ENCODE results near the gene CREB3. TPM values are rescaled to one million over a fixed set of nuclear protein-coding genes. Genes with fewer than 3 reads are reported as not detected.
A peak's percentile ranks its signal among the peaks of the same experiment; 100 is the strongest.

The CREB3 gene
- polyA plus RNA-seq (2013, experiment 1 of 2): 22.6 TPM
- polyA plus RNA-seq (2013, experiment 2 of 2): 20.9 TPM

GRCh38 chr9:35732185-35732799, at the start of gene CREB3, which contains the start of gene TLN1:
Gene CREB3 (plus strand): TSS chr9:35732666. CDS start chr9:35732773, 107 bp downstream.
Gene TLN1 (minus strand): TSS chr9:35732195. CDS start chr9:35725694, 6,501 bp downstream.
- WGBS: under 1% methylated on average over 49 of the region's 49 CpGs
- Histone ChIP-seq H3K36me3 (ENCODE audit: insufficient read depth, low read length) (peaks cover 35% of the 10 kb centered on the region), H3K4me3 (ENCODE audit: low read length) (peak within 1 kb of the TSS; percentile 88), H3K4me1 (ENCODE audit: insufficient read depth, low read length) (peaks cover 47% of the 10 kb centered on the region), H3K27me3 (ENCODE audit: insufficient read depth, low read length) (no peaks in the 10 kb centered on the region), H3K27ac (ENCODE audit: low read depth, low read length) (peak within 1 kb of the TSS; percentile 97), H3K9me3 (ENCODE audit: insufficient read depth, low read depth, low read length) (no peaks in the 10 kb centered on the region), H3K9ac (ENCODE audit: low read depth, low read length) (peak within 1 kb of the TSS; percentile 71)

DNA sequence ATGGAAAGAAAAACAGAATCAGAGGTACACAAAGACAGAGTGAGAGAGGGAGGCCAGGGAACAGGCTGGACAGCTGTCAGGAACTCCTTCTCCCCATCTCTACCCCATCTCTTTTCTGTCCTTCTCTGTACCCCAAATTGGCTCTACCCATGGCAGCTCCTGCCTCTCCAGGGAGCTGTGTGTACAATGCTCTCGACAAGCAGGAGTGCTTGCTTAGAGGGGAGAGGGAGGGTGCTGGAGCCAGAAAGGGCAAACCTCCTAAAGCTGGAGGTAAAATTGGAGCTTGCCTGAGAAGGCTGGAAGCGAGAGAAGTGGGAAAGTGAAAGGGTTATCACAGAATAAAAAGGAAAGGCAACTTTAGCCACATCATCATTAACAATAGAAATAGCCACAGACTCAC, 49.1 kb upstream of the CREB3 start:
- Histone ChIP-seq H3K27ac (ENCODE audit: low read depth, low read length) (no peak overlapping the region), H3K9ac (ENCODE audit: low read depth, low read length) (no peak overlapping the region), H3K4me1 (ENCODE audit: insufficient read depth, low read length) (peaks cover 3% of the 10 kb centered on the region), H3K4me3 (ENCODE audit: low read length) (no peak overlapping the region), H3K27me3 (ENCODE audit: insufficient read depth, low read length) (no peaks in the 10 kb centered on the region), H3K9me3 (ENCODE audit: insufficient read depth, low read depth, low read length) (no peaks in the 10 kb centered on the region), H3K36me3 (ENCODE audit: insufficient read depth, low read length) (peaks cover 65% of the 10 kb centered on the region)
- 95% methylated on average over 2 of the region's 2 CpGs for WGBS

DNA sequence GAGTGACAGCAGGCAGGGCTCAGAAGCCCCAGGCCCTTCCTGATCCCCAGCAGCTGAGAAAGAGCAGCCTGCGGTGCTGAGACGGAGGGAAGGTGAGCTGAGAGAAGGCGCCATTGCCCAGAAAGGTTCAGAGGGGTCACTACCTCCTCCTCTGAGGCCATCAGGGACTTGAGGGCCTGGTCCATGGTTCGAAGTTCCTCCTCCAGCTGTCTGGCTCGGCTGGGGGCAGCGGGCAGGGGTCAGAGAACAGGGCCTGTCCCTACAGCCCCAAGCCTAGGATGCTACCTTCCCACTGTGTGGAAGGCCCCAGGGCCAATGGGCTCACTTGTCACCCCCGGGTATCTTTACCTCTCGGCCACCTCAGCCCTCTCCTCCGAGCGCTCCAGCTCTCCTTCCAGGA, 47.5 kb upstream of the CREB3 start:
- Histone ChIP-seq H3K27ac (ENCODE audit: low read depth, low read length) (no peak overlapping the region), H3K36me3 (ENCODE audit: insufficient read depth, low read length) (peaks cover 66% of the 10 kb centered on the region), H3K4me1 (ENCODE audit: insufficient read depth, low read length) (peaks cover 9% of the 10 kb centered on the region)

GRCh38 chr9:35685506-35685905, 47.0 kb upstream of the CREB3 start:
- Histone ChIP-seq H3K4me1 (ENCODE audit: insufficient read depth, low read length) (peaks cover 9% of the 10 kb centered on the region), H3K4me3 (ENCODE audit: low read length) (no peak overlapping the region), H3K27ac (ENCODE audit: low read depth, low read length) (no peak overlapping the region), H3K36me3 (ENCODE audit: insufficient read depth, low read length) (peaks cover 66% of the 10 kb centered on the region), H3K9ac (ENCODE audit: low read depth, low read length) (no peak overlapping the region), H3K27me3 (ENCODE audit: insufficient read depth, low read length) (no peaks in the 10 kb centered on the region), H3K9me3 (ENCODE audit: insufficient read depth, low read depth, low read length) (no peaks in the 10 kb centered on the region)
- WGBS: 96% methylated on average over 13 of the region's 13 CpGs

More for the DNA sequence above, 47.5 kb upstream of the CREB3 start:
- no peaks in the 10 kb centered on the region for H3K27me3 ChIP-seq (ENCODE audit: insufficient read depth, low read length)
- H3K9me3 ChIP-seq (ENCODE audit: insufficient read depth, low read depth, low read length): no peaks in the 10 kb centered on the region
- WGBS: 94% methylated on average over 10 of the region's 10 CpGs
- H3K4me3 ChIP-seq (ENCODE audit: low read length): no peak overlapping the region
- no peak overlapping the region for H3K9ac ChIP-seq (ENCODE audit: low read depth, low read length)

DNA sequence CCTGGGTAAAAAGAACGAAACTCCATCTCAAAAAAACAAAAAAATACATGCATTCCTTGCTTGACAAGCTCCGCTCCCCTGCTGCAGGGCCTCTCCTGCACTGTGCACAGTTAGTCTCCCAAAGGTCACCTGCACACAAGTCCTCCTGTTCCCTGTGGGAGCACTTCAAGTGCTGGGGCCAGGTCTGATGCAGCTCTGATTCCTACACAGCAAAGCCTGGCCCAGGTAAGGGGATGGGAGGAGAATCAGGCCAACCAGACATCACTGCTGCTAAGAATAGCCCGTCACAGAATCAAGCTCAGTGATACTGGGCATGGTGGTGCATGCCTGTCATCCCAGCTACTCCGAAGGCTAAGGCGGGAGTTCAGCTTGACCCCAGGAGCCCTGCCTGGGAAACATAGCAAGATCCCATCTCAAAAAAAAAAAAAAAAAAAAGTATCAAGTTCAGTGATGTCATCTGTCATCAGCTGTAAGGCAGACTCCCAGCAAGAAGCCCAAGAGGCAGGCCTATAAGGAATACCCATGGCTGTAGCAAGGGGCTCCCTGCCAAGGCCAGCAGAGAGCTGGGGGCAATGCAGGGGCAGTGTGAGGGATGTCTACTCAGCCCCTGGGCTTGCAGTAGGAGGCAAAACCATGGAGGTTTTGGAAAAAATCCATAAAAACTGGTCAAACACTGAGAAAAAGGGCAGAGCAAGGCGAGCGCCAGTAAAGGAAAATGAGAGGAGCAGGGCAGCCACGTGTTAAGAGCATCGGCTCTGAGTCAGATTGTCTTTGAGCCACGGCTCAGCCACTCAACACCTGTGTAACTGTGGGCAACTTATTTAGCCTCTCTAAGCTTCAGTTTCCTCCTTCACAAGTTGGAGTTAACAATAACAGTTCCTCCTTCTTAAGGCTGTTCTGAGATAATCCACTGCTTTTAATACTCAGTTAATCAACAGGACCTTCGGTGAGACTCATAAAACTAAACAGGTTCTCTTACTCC, 46.0 kb upstream of the CREB3 start:
- Histone ChIP-seq H3K9ac (ENCODE audit: low read depth, low read length) (no peak overlapping the region), H3K27ac (ENCODE audit: low read depth, low read length) (no peak overlapping the region), H3K4me1 (ENCODE audit: insufficient read depth, low read length) (peaks cover 9% of the 10 kb centered on the region), H3K9me3 (ENCODE audit: insufficient read depth, low read depth, low read length) (no peaks in the 10 kb centered on the region), H3K36me3 (ENCODE audit: insufficient read depth, low read length) (peaks cover 65% of the 10 kb centered on the region), H3K27me3 (ENCODE audit: insufficient read depth, low read length) (no peaks in the 10 kb centered on the region), H3K4me3 (ENCODE audit: low read length) (no peak overlapping the region)
- WGBS: 90% methylated on average over 11 of the region's 11 CpGs

DNA sequence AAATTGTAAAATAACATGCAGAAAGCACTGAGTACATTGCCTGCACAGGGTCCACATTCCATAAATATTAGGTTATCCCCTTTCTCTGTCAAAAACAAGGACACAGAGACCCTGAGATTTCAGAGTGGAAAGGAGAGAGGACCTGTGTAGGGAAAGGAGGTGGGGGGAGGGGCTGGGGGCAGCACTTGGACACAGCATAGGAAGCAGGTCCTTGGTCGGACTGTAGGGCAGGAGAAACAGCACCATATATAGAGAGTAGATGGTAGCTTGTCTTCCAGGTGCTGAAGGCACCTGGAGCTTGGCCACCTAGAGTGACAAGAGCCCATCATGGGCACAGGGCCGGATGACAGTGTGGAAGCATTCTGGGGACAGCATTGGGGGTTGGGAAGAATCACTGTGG, 45.2 kb upstream of the CREB3 start:
- Histone ChIP-seq H3K9me3 (ENCODE audit: insufficient read depth, low read depth, low read length) (no peaks in the 10 kb centered on the region), H3K27me3 (ENCODE audit: insufficient read depth, low read length) (no peaks in the 10 kb centered on the region), H3K4me1 (ENCODE audit: insufficient read depth, low read length) (peaks cover 9% of the 10 kb centered on the region), H3K9ac (ENCODE audit: low read depth, low read length) (no peak overlapping the region), H3K36me3 (ENCODE audit: insufficient read depth, low read length) (peaks cover 57% of the 10 kb centered on the region), H3K27ac (ENCODE audit: low read depth, low read length) (no peak overlapping the region), H3K4me3 (ENCODE audit: low read length) (no peak overlapping the region)
- WGBS: 81% methylated on average over 2 of the region's 2 CpGs

GRCh38 chr9:35687972-35688557, 44.4 kb upstream of the CREB3 start:
- 95% methylated on average over 2 of the region's 2 CpGs for WGBS
- Histone ChIP-seq H3K9ac (ENCODE audit: low read depth, low read length) (peak overlapping the region; percentile 85; the same call in 1 of the 2 replicates), H3K27ac (ENCODE audit: low read depth, low read length) (no peak overlapping the region), H3K27me3 (ENCODE audit: insufficient read depth, low read length) (no peaks in the 10 kb centered on the region), H3K4me1 (ENCODE audit: insufficient read depth, low read length) (peaks cover 9% of the 10 kb centered on the region), H3K9me3 (ENCODE audit: insufficient read depth, low read depth, low read length) (no peaks in the 10 kb centered on the region), H3K36me3 (ENCODE audit: insufficient read depth, low read length) (peaks cover 49% of the 10 kb centered on the region), H3K4me3 (ENCODE audit: low read length) (peak overlapping the region; percentile 77)

DNA sequence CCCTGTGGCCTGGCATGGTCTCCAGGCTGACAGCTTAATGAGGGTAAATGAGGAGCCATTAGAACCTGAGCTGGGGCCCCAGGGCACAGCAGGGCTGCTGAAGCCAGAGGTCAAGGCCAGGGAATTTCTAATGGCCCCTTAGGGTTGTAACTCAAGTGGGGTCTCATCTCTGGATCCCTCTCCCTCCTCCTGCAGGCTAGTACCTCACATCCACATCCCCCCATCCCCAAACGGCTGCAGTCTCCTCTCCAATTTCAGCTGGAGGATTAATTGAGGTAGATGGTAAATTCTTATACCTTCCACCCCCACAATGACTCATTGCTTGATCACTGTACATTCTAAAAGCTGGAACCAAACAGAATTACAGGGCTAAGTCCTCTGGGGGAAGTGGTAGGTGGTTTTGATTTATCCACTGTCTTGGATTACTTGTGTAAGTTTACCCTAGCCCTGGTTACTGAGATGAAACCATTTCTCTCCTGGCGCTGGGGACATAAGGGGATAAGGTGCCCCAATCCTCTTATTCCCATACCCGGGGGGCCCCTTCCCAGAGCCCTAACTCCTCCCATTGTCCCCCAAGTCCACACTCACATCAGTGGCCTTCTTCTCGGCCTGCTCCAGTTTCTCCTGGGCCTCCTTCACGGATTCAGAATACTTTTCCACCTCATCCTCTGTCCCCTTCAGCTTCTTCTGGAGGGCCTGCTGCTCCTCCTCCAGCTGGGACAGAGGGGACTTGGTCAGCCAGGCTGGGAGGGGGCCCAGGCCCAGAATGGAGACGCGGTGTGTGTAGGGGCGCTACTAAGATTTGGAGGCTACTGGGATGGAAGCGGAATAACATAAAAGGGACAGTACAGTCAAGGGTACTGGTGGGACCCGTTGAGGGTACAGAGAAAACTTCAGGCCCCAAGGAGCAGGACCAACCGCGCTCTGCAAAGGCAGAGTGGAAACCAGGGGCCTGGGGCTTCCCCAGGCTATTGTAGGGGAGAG, 43.6 kb upstream of the CREB3 start:
- H3K9ac ChIP-seq (ENCODE audit: low read depth, low read length): peak overlapping the region; percentile 85
- WGBS: 13% methylated on average over 11 of the region's 12 CpGs
- no peaks in the 10 kb centered on the region for H3K9me3 ChIP-seq (ENCODE audit: insufficient read depth, low read depth, low read length)
- peak overlapping the region; percentile 85 for H3K27ac ChIP-seq (ENCODE audit: low read depth, low read length)
- peaks cover 9% of the 10 kb centered on the region for H3K4me1 ChIP-seq (ENCODE audit: insufficient read depth, low read length)
- peaks cover 41% of the 10 kb centered on the region for H3K36me3 ChIP-seq (ENCODE audit: insufficient read depth, low read length)
- H3K4me3 ChIP-seq (ENCODE audit: low read length): peak overlapping the region; percentile 77
- H3K27me3 ChIP-seq (ENCODE audit: insufficient read depth, low read length): no peaks in the 10 kb centered on the region

DNA sequence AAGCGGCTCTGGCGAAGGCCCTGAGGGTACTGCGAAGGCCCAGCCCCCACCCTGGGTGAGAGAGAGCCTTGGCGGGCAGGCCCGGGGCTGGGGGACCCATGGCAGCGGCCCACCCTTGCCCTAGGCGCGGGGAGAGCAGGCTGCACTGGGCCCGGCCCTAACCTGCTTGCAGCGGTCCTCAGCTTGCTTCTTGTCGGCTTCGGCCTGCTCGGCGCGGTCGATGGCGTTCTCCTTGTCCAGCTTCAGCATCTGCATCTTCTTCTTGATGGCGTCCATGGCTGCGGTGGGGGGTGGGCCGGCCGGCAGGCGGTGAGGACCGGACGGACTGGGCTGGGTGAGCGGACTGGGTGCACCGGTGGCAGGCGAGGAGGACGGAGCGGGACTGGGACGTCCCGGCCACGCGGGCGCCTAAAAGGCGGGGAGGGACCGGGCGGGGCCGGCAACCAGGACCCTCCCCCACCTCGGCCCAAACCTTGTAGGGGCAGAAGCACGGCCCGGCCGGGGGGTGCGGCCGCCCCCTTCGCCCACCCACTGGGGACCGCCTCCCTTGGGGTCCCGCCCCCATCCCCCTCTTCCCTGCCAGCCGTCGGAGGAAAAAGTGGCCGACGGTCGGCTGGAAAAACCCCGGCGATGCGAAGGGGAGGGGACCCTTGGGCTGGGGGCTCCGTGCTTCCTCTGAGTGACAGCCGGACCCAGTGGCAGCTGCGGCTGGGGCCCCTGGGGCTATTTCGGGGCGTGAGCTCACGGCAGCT, 42.7 kb upstream of the CREB3 start, which contains the start of gene TPM2:
Gene TPM2 (minus strand): TSS at position 384 of the 752 bp plus-strand sequence. CDS start 108 bp downstream, at position 276.
- Histone ChIP-seq H3K9me3 (ENCODE audit: insufficient read depth, low read depth, low read length) (no peaks in the 10 kb centered on the region), H3K4me1 (ENCODE audit: insufficient read depth, low read length) (peaks cover 9% of the 10 kb centered on the region), H3K27me3 (ENCODE audit: insufficient read depth, low read length) (no peaks in the 10 kb centered on the region), H3K9ac (ENCODE audit: low read depth, low read length) (peak within 1 kb of the TSS; percentile 85), H3K36me3 (ENCODE audit: insufficient read depth, low read length) (peaks cover 33% of the 10 kb centered on the region), H3K27ac (ENCODE audit: low read depth, low read length) (peak within 1 kb of the TSS; percentile 85), H3K4me3 (ENCODE audit: low read length) (peak within 1 kb of the TSS; percentile 77)
- under 1% methylated on average over 61 of the region's 61 CpGs for WGBS

- no peaks in the 10 kb centered on the region for H3K9me3 ChIP-seq (ENCODE audit: insufficient read depth, low read depth, low read length)
- H3K27ac ChIP-seq (ENCODE audit: low read depth, low read length): peak overlapping the region; percentile 85; the same call in 1 of the 2 replicates
- peaks cover 9% of the 10 kb centered on the region for H3K4me1 ChIP-seq (ENCODE audit: insufficient read depth, low read length)
- WGBS: under 1% methylated on average over 21 of the region's 21 CpGs
- no peaks in the 10 kb centered on the region for H3K27me3 ChIP-seq (ENCODE audit: insufficient read depth, low read length)
- peaks cover 27% of the 10 kb centered on the region for H3K36me3 ChIP-seq (ENCODE audit: insufficient read depth, low read length)
- H3K4me3 ChIP-seq (ENCODE audit: low read length): peak overlapping the region; percentile 77
- peak overlapping the region; percentile 85 for H3K9ac ChIP-seq (ENCODE audit: low read depth, low read length)
These were observed 42.2 kb upstream of the CREB3 start for GRCh38 chr9:35690294-35690613.

All from HUES64 (cell line).